Trophoblast cell (in vitro differentiated cells and primary cell): ENCODE data around the gene CTDP1.

Source experiments
- DNase-seq, 2 donors: peaks; one replicate each; pipeline ENCODE4 v3.0.0-alpha.2; 2016
- H2AFZ ChIP-seq: 2 replicates; pipeline ENCODE4 v1.6.1; 2013; ENCODE audit warnings: low read length, moderate library complexity, mild to moderate bottlenecking; ENCODE audit not compliant: insufficient read depth, poor library complexity
- H2AK5ac ChIP-seq: 2 replicates; pipeline ENCODE4 v1.6.1; 2013; ENCODE audit warnings: mild to moderate bottlenecking, low read length
- H2BK120ac ChIP-seq: 2 replicates; pipeline ENCODE4 v1.6.1; 2013; ENCODE audit warnings: low read length, mild to moderate bottlenecking, moderate library complexity; ENCODE audit not compliant: insufficient read depth, poor library complexity
- H2BK12ac ChIP-seq: 2 replicates; pipeline ENCODE4 v1.6.1; 2013; ENCODE audit warnings: mild to moderate bottlenecking, low read length, moderate library complexity
- H2BK5ac ChIP-seq: 2 replicates; pipeline ENCODE4 v1.6.1; 2013; ENCODE audit warnings: low read length, low read depth, moderate library complexity, mild to moderate bottlenecking; ENCODE audit not compliant: poor library complexity
- H3K14ac ChIP-seq: 2 replicates; pipeline ENCODE4 v1.6.1; 2013; ENCODE audit warnings: mild to moderate bottlenecking, low read length
- H3K18ac ChIP-seq: 2 replicates; pipeline ENCODE4 v1.6.1; 2013; ENCODE audit warnings: mild to moderate bottlenecking, low read length
- H3K23ac ChIP-seq: 2 replicates; pipeline ENCODE4 v1.6.1; 2013; ENCODE audit warnings: low read length
- H3K27ac ChIP-seq: 2 replicates; pipeline ENCODE4 v1.5.1; 2013; ENCODE audit warnings: low read depth, mild to moderate bottlenecking, inconsistent platforms, low read length, moderate library complexity
- H3K27me3 ChIP-seq: 2 replicates; pipeline ENCODE4 v1.6.1; 2013; ENCODE audit warnings: inconsistent platforms, mild to moderate bottlenecking, low read length, moderate library complexity; ENCODE audit not compliant: insufficient read depth
- H3K36me3 ChIP-seq, 2 experiments: 1 replicate in 1 of 2; 2 replicates in 1 of 2; pipeline ENCODE4 v1.6.1; 2013; ENCODE audit warnings: low read length in 2 of 2, mild to moderate bottlenecking in 2 of 2, moderate library complexity in 1 of 2; ENCODE audit not compliant: insufficient read depth in 2 of 2, control insufficient read depth in 1 of 2
- H3K4ac ChIP-seq: 2 replicates; pipeline ENCODE4 v1.6.1; 2013; ENCODE audit warnings: low read depth, mild to moderate bottlenecking, low read length, moderate library complexity
- H3K4me1 ChIP-seq, 2 experiments: 1 replicate in 1 of 2; 2 replicates in 1 of 2; pipeline ENCODE4 v1.6.1; 2013; ENCODE audit warnings: low read length in 2 of 2, mild to moderate bottlenecking in 2 of 2, moderate library complexity in 1 of 2; ENCODE audit not compliant: insufficient read depth in 2 of 2, control insufficient read depth in 1 of 2
- H3K4me2 ChIP-seq: 2 replicates; pipeline ENCODE4 v1.6.1; 2013; ENCODE audit warnings: inconsistent platforms, mild to moderate bottlenecking, low read length, moderate library complexity
- H3K4me3 ChIP-seq: 2 replicates; pipeline ENCODE4 v1.5.1; 2013; ENCODE audit warnings: mild to moderate bottlenecking, low read depth, low read length, inconsistent platforms
- H3K79me1 ChIP-seq: one replicate; pipeline ENCODE4 v1.6.1; 2013; ENCODE audit warnings: low read length
- H3K79me2 ChIP-seq: 2 replicates; pipeline ENCODE4 v1.6.1; 2013; ENCODE audit warnings: low read length, mild to moderate bottlenecking; ENCODE audit not compliant: control insufficient read depth, insufficient read depth, poor library complexity
- H3K9ac ChIP-seq: 2 replicates; pipeline ENCODE4 v1.6.1; 2013; ENCODE audit warnings: mild to moderate bottlenecking, low read length
- H3K9me3 ChIP-seq: 2 replicates; pipeline ENCODE4 v1.6.1; 2013; ENCODE audit warnings: low read depth, mild to moderate bottlenecking, control low read depth, inconsistent platforms, low read length; ENCODE audit not compliant: insufficient read depth
- H4K12ac ChIP-seq: 2 replicates; pipeline ENCODE4 v1.6.1; 2013; ENCODE audit warnings: low read depth, mild to moderate bottlenecking, low read length, moderate library complexity
- H4K8ac ChIP-seq: 2 replicates; pipeline ENCODE4 v1.6.1; 2013; ENCODE audit warnings: low read depth, mild to moderate bottlenecking, low read length, moderate library complexity
- H4K91ac ChIP-seq: one replicate; pipeline ENCODE4 v1.6.1; 2013; ENCODE audit warnings: low read depth, mild to moderate bottlenecking, low read length, moderate library complexity
- WGBS: extraction: QIAGEN DNeasy Blood & Tissue Kit; methylation state at CpG from one replicate; pipeline ENCODE4 v1.1.7; 2013; ENCODE audit warnings: missing lambda C conversion rate; ENCODE audit not compliant: insufficient read length, insufficient coverage; ENCODE audit errors: extremely low coverage; 5-methylcytosine and 5-hydroxymethylcytosine counted together

Gene CTDP1

GRCh38 chr18:79682894-79683625 lies 3.5 kb downstream of the CTDP1 start:
- H3K4me3 ChIP-seq: no peak overlapping the region
- H3K9ac ChIP-seq: no peak overlapping the region
- H3K27ac ChIP-seq: no peak overlapping the region
- H2BK5ac ChIP-seq: no peak overlapping the region
- H3K4me1 ChIP-seq: peaks cover 13 to 15% of the 10 kb centered on the region in 2 experiments
- H3K79me1 ChIP-seq: peaks cover 10% of the 10 kb centered on the region
- no peak overlapping the region for H3K23ac ChIP-seq
- no peak overlapping the region for H4K8ac ChIP-seq
- no peak overlapping the region for H2AFZ ChIP-seq
- no peak overlapping the region for H3K14ac ChIP-seq
- H2BK120ac ChIP-seq: no peak overlapping the region
- peaks cover 37% of the 10 kb centered on the region for H3K79me2 ChIP-seq
- no CpG with 5 or more reads among the region's 15 CpGs for WGBS
- no peaks in the 10 kb centered on the region for H3K9me3 ChIP-seq
- no peak overlapping the region for H3K18ac ChIP-seq
- DNase-seq: no peak
- H4K91ac ChIP-seq: no peak overlapping the region
- no peak overlapping the region for H3K4me2 ChIP-seq
- H3K4ac ChIP-seq: peak overlapping the region; percentile 90
- no peak overlapping the region for H4K12ac ChIP-seq
- H3K27me3 ChIP-seq: no peaks in the 10 kb centered on the region
- H2AK5ac ChIP-seq: no peak overlapping the region
- no peak overlapping the region for H2BK12ac ChIP-seq
- H3K36me3 ChIP-seq: peaks cover 8 to 11% of the 10 kb centered on the region in 2 experiments

- Histone ChIP-seq H3K4me1 (peaks cover 13 to 16% of the 10 kb centered on the region in 2 experiments), H3K79me2 (peaks cover 37% of the 10 kb centered on the region), H2BK5ac (no peak overlapping the region), H2BK120ac (no peak overlapping the region), H3K4me3 (no peak overlapping the region), H3K27ac (no peak overlapping the region), H4K12ac (no peak overlapping the region), H3K4me2 (no peak overlapping the region), H2AFZ (no peak overlapping the region), H2BK12ac (no peak overlapping the region), H4K8ac (no peak overlapping the region), H2AK5ac (no peak overlapping the region), H3K18ac (no peak overlapping the region), H3K23ac (no peak overlapping the region), H3K9ac (no peak overlapping the region), H3K14ac (no peak overlapping the region), H3K4ac (peak overlapping the region; percentile 90), H3K27me3 (no peaks in the 10 kb centered on the region), H4K91ac (no peak overlapping the region), H3K9me3 (no peaks in the 10 kb centered on the region), H3K79me1 (peaks cover 8% of the 10 kb centered on the region), H3K36me3 (peaks cover 8 to 11% of the 10 kb centered on the region in 2 experiments)
- WGBS: no CpG with 5 or more reads among the region's 21 CpGs
- no peak for DNase-seq
These were observed 4.2 kb downstream of the CTDP1 start for GRCh38 chr18:79683626-79684282.

DNA sequence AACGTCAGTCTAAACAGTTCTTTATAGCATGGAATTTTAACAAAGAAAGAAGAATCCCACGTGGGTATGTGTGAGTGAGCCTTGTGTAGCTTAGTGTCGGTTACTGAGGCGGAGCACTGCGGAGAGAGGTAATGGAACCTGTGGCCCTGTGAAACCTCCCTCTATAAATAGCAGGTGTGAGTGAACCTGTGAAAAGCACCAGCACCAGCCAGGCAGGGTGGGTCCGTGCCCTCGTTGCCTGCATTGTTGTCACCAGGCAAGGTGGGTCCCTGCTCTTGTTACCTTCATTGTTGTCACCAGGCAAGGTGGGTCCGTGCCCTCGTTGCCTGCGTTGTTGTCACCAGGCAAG lies 4.7 kb downstream of the CTDP1 start:
- Histone ChIP-seq H2BK12ac (no peak overlapping the region), H2AFZ (no peak overlapping the region), H2BK5ac (no peak overlapping the region), H3K9me3 (no peaks in the 10 kb centered on the region), H3K18ac (no peak overlapping the region), H3K27ac (no peak overlapping the region), H3K36me3 (peaks cover 8 to 11% of the 10 kb centered on the region in 2 experiments), H3K79me1 (peaks cover 5% of the 10 kb centered on the region), H3K4me3 (no peak overlapping the region), H3K23ac (no peak overlapping the region), H3K4me2 (no peak overlapping the region), H2BK120ac (no peak overlapping the region), H3K27me3 (no peaks in the 10 kb centered on the region), H3K4ac (peak overlapping the region; percentile 66), H3K9ac (no peak overlapping the region), H4K12ac (no peak overlapping the region), H3K14ac (no peak overlapping the region), H3K79me2 (peaks cover 35% of the 10 kb centered on the region), H4K91ac (no peak overlapping the region), H4K8ac (no peak overlapping the region), H2AK5ac (no peak overlapping the region), H3K4me1 (peaks cover 13 to 16% of the 10 kb centered on the region in 2 experiments)
- WGBS: no CpG with 5 or more reads among the region's 10 CpGs
- no peak for DNase-seq

DNA sequence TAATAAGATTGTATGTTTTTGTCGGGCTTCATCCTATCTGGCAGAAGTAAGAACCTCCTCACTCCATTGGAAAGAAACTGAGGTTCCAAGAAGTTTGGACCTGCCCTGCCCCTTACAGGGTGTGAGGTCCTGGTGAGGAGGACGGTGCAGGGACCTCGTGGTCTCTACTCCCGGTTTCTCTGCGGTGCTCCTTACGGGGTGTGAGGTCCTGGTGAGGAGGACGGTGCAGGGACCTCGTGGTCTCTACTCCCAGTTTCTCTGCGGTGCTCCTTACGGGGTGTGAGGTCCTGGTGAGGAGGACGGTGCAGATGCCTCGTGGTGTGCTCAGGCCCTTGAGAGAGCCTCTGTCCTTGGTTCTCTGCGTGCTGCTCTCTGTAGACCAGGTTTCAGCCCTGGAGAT lies 5.2 kb downstream of the CTDP1 start:
- DNase-seq: no peak
- Histone ChIP-seq H2BK5ac (no peak overlapping the region), H3K9me3 (no peaks in the 10 kb centered on the region), H3K4ac (peak overlapping the region; percentile 17), H2AFZ (no peak overlapping the region), H3K79me2 (peaks cover 33% of the 10 kb centered on the region), H4K8ac (no peak overlapping the region), H3K18ac (no peak overlapping the region), H3K27me3 (no peaks in the 10 kb centered on the region), H3K14ac (no peak overlapping the region), H3K27ac (no peak overlapping the region), H2AK5ac (no peak overlapping the region), H2BK120ac (no peak overlapping the region), H3K36me3 (peaks cover 8 to 11% of the 10 kb centered on the region in 2 experiments), H2BK12ac (no peak overlapping the region), H4K91ac (no peak overlapping the region), H3K4me2 (no peak overlapping the region), H3K23ac (no peak overlapping the region), H3K79me1 (peaks cover under 1% of the 10 kb centered on the region), H3K9ac (no peak overlapping the region), H3K4me1 (peaks cover 13 to 16% of the 10 kb centered on the region in 2 experiments), H3K4me3 (no peak overlapping the region), H4K12ac (no peak overlapping the region)
- no CpG with 5 or more reads among the region's 13 CpGs for WGBS
